ENCODE results near the gene CD180. TPM values are rescaled to one million over a fixed set of nuclear protein-coding genes. Genes with fewer than 3 reads are reported as not detected.
A peak's percentile ranks its signal among the peaks of the same experiment; 100 is the strongest.

The CD180 gene
- total RNA-seq, 2 donors from 2014 or later: 0.81 to 0.85 TPM

- peaks cover 0 to 8% of the 10 kb centered on the region in 2 donors for H3K4me1 ChIP-seq (ENCODE audit: control insufficient read depth in 1 of 2, low read depth in 2 of 2)
- TF ChIP-seq, protein P1, sequence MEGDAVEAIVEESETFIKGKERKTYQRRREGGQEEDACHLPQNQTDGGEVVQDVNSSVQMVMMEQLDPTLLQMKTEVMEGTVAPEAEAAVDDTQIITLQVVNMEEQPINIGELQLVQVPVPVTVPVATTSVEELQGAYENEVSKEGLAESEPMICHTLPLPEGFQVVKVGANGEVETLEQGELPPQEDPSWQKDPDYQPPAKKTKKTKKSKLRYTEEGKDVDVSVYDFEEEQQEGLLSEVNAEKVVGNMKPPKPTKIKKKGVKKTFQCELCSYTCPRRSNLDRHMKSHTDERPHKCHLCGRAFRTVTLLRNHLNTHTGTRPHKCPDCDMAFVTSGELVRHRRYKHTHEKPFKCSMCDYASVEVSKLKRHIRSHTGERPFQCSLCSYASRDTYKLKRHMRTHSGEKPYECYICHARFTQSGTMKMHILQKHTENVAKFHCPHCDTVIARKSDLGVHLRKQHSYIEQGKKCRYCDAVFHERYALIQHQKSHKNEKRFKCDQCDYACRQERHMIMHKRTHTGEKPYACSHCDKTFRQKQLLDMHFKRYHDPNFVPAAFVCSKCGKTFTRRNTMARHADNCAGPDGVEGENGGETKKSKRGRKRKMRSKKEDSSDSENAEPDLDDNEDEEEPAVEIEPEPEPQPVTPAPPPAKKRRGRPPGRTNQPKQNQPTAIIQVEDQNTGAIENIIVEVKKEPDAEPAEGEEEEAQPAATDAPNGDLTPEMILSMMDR (IDR thresholded peaks at IDR 0.05): no peak
- H3K9me3 ChIP-seq: no peaks in the 10 kb centered on the region
- H3K36me3 ChIP-seq: no peaks in the 10 kb centered on the region
- no peak overlapping the region for H3K27ac ChIP-seq
- ATAC-seq (ENCODE audit: insufficient number of reproducible peaks, low FRiP score, low read depth) (no peak), DNase-seq (ENCODE audit: low spot score) (no peak)
- no peaks in the 10 kb centered on the region for H3K27me3 ChIP-seq (replicated peaks; ENCODE audit: insufficient read depth)
- H3K4me3 ChIP-seq: no peak overlapping the region
Observed at GRCh38 chr5:67235399-67236110, 39.0 kb upstream of the CD180 start.

- TF ChIP-seq, protein P1 (IDR thresholded peaks at IDR 0.05): no peak
- Histone ChIP-seq H3K4me3 (peak overlapping the region; percentile 43), H3K27me3 (replicated peaks; ENCODE audit: insufficient read depth) (no peaks in the 10 kb centered on the region), H3K36me3 (no peaks in the 10 kb centered on the region), H3K9me3 (no peaks in the 10 kb centered on the region), H3K27ac (no peak overlapping the region), H3K4me1 (ENCODE audit: control insufficient read depth in 1 of 2, low read depth in 2 of 2) (peaks cover 0 to 8% of the 10 kb centered on the region in 2 donors)
- ATAC-seq (ENCODE audit: insufficient number of reproducible peaks, low FRiP score, low read depth) (no peak), DNase-seq (ENCODE audit: low spot score) (no peak)
Observed at GRCh38 chr5:67234671-67235176, 38.1 kb upstream of the CD180 start.

- H3K4me1 ChIP-seq (ENCODE audit: control insufficient read depth in 1 of 2, low read depth in 2 of 2): peaks cover 0 to 8% of the 10 kb centered on the region in 2 donors
- H3K27me3 ChIP-seq (replicated peaks; ENCODE audit: insufficient read depth): no peaks in the 10 kb centered on the region
- H3K36me3 ChIP-seq: no peaks in the 10 kb centered on the region
- ATAC-seq (ENCODE audit: insufficient number of reproducible peaks, low FRiP score, low read depth) (no peak), DNase-seq (ENCODE audit: low spot score) (no peak)
- TF ChIP-seq, protein P1 (IDR thresholded peaks at IDR 0.05): no peak
- no peak overlapping the region for H3K27ac ChIP-seq
- no peaks in the 10 kb centered on the region for H3K9me3 ChIP-seq
- no peak overlapping the region for H3K4me3 ChIP-seq
Observed at GRCh38 chr5:67233075-67233474, 36.5 kb upstream of the CD180 start.

DNA sequence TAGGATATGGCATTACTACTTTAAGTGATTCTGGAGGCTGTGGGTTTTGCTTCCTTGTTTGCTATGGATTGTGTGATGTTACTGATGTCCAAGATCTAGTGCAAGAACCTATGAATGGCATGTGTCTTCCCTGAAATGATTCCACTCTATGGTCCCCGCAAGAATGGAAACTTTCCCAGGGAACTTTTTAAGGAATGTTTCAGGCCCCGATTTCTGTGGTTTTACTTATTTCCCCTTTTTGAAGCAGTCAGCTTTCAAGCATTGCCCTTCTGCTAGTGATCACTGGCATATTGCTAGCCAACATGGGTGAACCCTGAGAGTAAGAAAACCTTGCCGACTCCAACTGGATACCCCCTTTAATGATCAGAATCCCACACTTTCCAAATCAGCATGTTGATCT, 26.6 kb upstream of the CD180 start:
- no peaks in the 10 kb centered on the region for H3K36me3 ChIP-seq
- no peaks in the 10 kb centered on the region for H3K27me3 ChIP-seq (replicated peaks; ENCODE audit: insufficient read depth)
- ATAC-seq (ENCODE audit: insufficient number of reproducible peaks, low FRiP score, low read depth): no peak
- no peaks in the 10 kb centered on the region for H3K4me1 ChIP-seq (ENCODE audit: control insufficient read depth in 1 of 2, low read depth in 2 of 2)
- H3K27ac ChIP-seq: no peak overlapping the region
- TF ChIP-seq, protein P1 (IDR thresholded peaks at IDR 0.05): no peak
- H3K4me3 ChIP-seq: no peak overlapping the region
- no peaks in the 10 kb centered on the region for H3K9me3 ChIP-seq
- no peak for DNase-seq (ENCODE audit: low spot score)

- ATAC-seq (ENCODE audit: insufficient number of reproducible peaks, low FRiP score, low read depth): no peak
- H3K4me3 ChIP-seq: no peak overlapping the region
- no peak overlapping the region for H3K27ac ChIP-seq
- no peaks in the 10 kb centered on the region for H3K27me3 ChIP-seq (replicated peaks; ENCODE audit: insufficient read depth)
- TF ChIP-seq, protein P1 (IDR thresholded peaks at IDR 0.05): no peak
- no peak for DNase-seq (ENCODE audit: low spot score)
- no peaks in the 10 kb centered on the region for H3K4me1 ChIP-seq (ENCODE audit: control insufficient read depth in 1 of 2, low read depth in 2 of 2)
- no peaks in the 10 kb centered on the region for H3K9me3 ChIP-seq
- no peaks in the 10 kb centered on the region for H3K36me3 ChIP-seq
Observed at GRCh38 chr5:67222243-67223025, 25.8 kb upstream of the CD180 start.

Data from thoracic aorta (tissue), 2 donors.